ENCODE data around the gene CDHR4.
"Not testable (repeated sequence)": the region's sequence is repeated elsewhere in the genome, so short reads cannot be mapped to it uniquely, and the experiment has no call there.

Gene CDHR4

DNA sequence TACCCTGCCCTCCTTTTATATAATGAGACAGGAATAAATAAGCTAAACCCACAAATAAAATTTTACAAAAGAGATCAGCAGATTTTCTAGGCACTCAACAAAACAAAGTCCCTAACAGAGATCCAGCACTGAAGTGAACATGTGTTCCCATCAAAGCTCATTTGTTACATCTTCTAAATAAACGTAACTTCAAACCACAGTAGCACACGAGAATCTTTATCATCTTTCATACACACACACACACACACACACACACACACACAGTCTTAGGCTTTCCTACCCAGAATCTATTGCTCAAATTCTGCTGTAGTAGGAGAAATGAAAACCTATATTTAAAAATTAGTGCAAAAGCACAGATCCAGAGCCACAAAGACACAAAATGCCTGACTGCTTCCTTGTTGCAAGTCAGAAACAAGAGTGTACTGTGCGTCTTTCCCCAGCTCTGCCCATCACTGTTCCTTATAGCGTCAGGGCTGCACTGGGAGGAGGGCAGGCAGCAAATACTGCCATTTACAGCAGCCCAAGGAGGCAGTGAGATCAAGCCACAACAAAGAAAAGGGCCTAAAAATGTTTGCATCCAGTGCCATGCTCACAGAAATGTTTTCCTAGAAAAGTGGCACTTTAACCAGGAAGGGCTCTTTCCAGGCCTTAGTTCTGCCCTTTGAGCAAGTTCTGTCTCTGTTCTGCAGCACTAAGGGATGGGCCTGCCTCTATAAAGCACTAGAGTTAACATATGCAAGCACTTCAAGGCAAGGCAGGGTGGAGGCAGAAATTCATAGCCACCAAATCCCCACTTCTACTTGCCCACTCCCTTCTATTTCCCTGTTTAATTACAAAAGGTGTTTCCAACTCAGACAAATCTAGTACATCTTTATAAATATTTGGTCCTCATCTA is 19.3 kb downstream of the CDHR4 start:
- DNase-seq: no peak

DNA sequence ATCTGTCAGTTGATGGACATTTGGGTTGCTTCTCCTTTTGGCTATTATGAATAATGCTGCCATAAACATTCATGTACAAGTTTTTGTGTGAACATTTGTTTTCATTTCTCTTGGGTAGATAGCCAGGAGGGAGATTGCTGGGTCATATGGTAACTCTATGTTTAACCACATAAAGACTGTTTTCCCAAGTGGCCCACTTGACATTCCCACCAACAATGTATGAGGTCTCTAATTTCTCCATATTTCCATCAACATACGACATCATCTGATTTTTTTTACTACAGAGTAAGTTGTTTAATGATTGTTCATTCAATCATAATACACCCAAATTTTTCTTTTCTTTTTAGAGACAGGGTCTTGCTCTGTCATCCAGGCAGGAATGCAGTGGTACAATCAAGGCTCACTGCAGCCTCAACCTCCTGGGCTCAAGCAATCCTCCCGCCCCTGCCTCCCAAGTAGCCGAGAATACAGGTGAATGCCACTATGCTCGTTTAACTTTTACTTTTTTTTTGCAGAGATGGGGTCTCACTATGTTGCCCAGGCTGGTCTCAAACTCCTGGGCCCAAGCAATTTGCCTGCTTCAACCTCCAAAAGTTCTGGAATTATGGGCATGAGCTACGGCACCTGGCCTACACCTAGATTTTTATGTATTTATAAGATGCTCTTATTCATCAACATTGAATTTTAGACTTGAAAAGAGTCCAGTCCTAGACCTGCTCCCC is 20.2 kb downstream of the CDHR4 start:
- no peak for DNase-seq

DNA sequence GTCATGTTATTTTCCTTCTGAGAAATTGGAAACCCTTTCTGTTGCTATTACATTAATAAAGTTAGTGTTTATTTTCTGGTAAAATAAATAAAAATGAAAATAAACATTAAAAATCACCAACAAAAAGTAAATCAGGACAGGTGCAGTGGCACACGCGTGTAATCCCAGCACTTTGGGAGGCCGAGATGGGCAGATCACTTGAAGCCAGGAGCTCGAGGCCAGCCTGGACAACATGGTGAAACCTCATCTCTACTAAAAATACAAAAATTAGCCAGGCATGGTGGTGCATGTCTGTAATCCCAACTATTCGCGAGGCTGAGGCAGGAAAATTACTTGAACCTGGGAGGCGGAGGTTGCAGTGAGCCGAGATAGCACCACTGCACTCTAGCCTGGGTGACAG is 23.6 kb downstream of the CDHR4 start:
- DNase-seq: not testable (repeated sequence)

DNA sequence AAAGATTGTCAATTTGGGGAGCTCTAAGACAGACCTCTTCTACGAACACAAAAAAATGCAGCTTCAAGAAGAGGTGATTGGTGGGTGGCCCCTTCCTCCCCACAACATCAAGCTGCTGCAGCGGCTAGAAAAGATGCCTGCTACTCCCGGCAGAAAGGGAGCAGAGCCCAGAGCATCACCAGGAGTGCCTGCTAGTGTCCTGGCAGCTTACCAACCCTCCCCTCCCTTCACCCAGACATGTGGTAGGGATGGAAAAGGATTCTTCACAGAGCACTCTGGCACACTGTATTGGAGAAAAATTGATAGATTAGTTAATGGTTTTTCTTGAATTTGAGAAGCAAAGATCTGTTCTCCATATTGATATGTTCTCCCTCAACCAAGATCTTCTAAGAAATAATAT is 24.1 kb downstream of the CDHR4 start:
- no peak for DNase-seq

DNA sequence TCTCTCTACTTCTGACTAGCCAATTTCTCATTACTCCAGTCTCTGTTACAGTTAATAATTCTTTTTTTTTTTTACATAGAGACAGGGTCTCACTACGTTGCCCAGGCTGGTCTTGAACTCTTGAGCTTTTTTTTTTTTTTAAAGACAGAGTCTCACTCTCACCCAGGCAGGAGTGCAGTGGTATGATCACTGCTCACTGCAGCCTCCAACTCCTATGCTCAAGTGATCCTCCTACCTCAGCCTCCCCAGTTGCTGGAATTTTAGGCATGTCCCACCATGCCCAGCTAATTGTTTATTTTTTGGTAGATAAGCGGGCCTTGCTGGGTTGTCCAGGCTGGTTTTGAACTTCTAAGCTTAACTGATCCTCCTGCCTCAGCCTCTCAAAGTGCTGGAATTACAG is 27.0 kb downstream of the CDHR4 start:
- no peak for DNase-seq

DNA sequence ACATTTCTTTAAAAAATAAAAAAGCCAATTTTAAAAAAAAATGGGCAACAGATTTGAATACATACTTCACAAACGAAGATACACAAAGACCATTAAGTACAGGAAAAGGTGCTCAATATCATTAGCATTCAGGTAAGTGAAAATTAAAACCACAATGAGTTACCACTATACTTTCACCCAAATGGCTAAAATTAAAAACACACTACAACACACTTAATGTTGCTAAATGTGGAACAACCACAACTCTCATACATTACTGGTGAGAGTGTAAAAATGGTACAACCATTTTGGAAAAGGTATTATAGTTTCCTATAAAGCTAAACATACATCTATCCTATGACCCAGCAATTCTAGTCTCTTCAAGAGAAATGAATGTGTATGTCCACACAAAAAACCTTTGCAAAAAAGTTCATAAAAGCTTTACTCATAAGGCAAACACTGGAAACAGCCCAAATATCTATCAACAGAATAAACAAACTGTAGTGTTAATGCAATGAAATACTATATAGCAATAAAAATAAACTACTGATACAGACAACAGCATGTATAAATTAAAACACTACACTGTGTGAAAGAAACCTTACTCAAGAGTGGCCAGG is 28.2 kb downstream of the CDHR4 start:
- no peak for DNase-seq

DNA sequence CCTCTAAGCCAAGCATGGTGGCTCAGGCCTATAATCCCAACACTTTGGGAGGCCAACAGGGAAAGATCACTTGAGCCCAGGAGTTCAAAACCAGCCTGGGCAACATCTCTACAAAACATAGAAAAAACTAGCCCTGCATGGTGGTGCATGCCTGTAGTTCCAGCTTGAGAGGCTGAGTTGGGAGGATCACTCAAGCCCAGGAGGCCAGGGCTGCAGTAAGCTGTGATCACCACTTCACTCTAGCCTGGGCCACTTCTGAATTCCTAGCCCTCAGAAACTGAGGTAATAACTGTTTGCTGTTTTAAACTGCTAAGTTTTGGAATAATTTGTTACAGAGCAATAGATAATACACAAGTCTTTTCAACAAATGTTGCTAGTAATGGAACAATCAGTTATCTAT is 29.7 kb downstream of the CDHR4 start:
- DNase-seq: no peak

DNA sequence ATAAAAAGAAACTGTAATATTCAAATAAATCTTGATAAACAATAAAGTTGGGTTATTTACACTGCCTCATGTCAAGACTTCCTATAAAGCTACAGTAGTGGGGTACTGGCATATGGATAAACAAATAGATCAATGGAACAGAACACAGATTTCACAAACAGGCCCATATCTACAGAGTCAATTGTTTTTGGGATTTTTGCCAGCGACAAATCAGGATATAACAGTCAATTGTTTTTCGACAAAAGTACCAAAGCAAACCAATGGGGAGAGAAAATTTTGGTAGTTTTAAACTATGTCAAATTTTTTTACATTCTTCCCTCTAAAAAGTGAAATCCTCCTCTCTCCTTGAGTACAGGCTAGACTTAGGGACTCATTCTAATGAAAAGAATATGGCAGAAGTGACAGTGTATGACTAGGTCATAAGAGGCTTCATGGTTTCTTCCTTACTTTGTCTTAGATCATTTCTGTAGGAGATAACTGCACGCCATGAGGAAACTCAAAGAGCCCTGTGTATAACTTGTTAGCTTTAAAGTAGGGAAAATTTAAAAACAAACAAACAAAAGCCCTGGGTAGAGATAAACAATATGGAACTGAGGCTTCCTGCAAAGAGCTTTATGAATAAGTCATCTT is 30.3 kb downstream of the CDHR4 start:
- DNase-seq: no peak

DNA sequence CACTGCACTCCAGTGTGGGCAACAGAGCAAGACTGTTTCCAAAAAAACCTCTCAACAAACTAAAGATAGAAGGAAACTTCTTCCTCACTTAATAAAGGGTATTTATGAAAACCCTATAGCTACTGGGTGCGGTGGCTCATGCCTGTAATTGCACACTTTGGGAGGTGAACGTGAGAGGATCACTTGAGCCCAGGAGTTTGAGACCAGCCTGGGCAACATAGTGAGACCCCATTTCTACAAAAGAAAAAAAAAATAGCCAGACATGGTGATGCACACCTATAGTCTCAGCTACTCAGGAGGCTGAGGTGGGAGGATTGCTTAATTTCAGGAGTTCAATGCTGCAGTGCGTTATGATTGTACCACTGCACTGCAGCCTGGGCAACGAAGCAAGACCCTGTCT is 35.7 kb downstream of the CDHR4 start:
- no peak for DNase-seq

DNA sequence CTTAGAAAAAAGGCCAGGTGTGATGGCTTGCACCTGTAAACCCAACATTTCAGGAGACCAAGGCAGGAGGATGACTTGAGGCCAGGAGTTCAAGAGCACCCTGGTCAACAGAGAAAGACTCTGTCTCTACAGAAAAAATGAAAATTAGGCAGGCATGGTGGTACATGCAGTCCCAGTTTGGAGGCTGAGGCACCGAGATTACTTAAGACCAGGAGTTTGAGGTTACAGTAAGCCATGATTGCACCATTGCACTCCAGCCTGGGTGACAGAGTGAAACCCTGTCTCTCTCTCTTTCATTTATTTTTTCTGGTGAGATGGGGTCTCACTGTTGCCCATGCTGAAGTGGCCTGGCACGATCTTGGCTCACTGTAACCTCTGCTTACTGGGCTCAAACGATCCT is 38.0 kb downstream of the CDHR4 start:
- no peak for DNase-seq

DNA sequence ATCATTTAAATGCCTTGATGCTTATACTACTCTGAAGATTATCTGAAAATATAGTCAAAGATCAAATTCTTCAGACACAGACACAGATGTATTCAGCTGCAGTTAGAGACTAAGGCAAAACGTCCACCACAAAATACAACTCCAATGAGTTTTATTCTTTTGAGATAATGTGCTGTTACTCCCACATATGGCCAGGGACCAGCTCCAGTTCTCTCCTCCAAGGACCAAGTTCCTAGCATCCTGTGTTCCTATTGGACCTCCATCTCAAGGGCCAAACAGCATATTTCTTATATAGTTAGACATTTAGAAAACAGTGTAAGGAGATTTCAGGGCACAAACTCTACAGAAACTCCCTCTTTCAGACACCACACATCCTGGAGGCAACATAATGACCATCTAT is 40.4 kb downstream of the CDHR4 start:
- no peak for DNase-seq

DNA sequence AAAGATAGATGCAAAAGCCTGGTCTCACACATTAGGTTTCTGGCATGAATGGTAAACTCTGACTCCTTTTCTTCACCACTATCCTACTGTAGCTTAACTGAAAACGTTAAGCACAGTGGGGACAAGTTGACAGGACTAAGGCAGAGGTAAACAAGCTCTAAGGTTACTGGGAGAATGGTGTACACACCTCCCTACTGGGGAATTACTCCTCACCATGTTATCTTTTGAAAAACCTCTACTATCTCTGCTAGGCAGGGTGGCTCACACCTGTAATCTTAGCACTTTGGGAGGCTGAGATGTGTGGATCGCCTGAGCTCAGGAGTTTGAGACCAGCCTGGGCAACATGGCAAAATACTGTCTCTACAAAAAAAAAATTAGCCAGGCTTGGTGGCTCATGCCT is 42.5 kb downstream of the CDHR4 start:
- DNase-seq: no peak

DNA sequence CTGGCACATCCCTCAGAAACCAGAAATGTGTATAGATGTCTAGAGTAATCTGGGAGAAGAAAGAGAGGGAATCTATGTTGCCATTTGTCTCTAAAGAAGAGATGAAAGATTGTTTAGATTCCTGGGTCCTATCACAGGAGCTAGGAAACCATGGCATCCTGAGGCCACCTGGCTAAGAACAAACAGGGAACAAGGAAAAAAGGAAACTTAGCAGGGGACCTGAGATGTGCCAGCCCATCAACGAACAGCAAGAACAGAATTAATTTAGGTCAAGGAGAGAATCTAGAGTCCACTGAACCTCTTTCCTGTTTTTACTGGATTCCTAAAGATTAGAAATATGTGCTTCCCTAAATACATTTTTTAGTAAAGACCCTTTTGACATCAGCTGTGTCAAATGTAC is 43.6 kb downstream of the CDHR4 start:
- DNase-seq: no peak

DNA sequence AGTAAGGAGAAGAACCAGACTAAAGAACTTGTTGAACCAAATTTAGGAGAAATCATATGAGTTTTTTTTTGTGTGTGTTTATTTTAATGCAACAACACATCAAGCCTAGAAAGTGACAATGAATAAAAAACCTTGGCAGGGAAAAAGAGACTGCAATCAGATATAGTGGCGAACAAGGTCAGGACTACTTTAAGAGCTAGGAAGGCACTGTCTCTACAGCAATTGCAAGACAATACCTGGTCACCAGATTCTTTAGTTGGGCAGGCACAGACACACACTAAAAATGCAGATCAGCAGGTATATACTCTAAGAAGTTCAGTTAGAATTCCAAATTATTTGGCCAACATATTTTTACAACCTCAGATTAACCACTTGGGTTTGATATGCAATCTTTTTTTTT is 45.1 kb downstream of the CDHR4 start:
- no peak for DNase-seq

DNA sequence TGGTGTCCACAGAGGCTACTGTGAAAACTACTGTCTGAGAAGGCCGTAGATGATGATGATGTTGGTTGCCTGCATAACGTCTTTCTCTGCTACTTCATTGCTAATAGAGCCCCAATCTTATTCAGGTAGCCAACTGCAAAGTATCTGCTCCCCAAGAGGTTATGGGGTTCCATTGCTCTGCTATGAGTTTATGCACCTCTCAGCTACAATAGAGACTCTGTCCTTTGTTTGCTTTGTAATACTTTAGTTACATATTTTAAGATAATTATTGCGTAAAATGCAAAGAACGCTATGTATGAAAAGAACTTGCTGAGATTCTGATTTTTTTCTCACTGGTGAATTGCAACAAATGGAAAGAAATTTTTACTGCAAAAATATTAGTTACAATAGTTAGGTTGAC is 48.2 kb downstream of the CDHR4 start:
- no peak for DNase-seq

DNA sequence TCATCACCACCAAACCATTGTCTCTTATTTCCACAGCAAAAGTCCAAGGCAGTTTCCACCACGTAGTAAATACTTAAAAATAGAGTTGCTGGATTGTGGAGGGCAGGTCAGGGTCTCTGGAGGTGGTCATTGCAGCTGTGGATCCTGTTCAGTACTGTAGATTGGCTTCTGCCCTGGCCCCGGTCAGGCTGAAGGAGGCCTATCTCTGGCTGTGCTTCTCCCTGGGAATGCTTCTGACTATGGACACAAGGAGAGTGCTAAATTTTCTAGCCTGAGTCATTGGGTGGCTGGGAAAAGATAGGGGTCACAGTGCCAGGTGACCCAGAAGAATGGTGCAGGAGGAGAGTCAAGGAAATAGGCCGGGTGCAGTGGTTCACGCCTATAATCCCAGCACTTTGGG is 49.6 kb downstream of the CDHR4 start:
- no peak for DNase-seq

DNA sequence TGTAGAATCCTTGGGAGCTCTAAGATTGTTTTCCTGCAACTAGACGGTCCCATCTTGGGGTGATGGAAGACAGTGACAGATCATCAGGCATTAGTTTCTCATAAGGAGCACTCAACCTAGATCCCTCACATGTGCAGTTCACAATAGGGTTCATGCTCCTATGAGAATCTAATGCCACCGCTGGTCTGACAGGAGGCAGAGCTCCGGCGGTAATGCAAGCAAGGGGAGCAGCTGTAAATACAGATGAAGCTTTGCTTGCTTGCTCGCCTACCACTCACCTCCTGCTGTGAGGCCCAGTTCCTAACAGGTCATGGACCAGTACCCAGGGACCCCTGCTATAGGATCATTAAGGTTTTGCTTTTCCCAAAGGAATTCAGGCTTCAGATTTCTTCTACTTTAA is 50.8 kb downstream of the CDHR4 start:
- DNase-seq: not testable (repeated sequence)

DNA sequence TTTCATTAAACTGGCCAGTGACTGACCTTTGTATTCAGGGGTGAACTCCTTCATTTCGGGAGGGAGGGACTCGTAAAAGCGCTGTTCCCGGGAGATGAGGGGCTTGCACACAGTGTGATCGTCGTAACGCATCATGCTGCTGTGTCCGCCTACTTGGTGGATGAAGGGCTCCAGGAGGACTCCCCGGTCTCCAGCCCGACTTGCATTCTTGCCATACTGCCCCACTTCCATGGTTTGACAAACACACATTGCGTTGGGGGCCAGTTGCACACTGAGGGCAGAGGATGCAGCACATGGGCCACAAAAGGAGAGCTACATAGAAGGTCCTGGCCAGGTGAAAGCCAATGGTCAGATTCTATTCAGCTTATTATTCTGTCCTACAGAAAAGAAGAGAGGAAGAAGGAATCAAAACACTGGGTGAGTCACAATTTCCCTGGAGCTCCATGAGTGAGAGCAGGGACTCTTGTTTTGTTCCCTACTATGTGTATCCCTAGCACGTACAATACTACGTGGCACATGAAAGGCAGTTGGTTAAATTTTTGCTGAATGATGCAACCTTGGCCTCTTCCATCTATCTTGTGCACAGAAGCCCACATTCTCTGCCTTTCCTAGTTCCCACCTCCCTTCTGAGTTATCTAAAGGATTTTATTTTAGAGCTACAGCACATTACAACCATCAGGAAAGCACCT is 51.7 kb downstream of the CDHR4 start:
- DNase-seq: no peak

DNA sequence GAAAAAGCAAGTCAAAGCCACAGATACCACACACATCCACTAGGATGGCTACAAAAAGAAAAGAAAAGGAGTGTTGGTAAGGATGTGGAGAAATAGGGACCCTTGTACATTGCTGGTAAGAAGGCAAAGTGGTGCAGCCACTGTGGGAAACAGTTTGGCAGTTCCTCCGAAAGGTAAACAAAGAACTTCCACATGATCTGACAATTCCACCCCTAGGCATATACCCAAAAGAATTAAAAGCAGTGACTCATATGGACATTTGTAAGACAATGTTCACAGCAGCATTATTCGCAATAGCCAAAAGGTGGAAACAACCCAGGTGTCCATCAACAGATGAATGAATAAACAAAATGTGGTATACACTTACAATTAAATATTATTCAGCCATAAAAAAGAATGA is 53.7 kb downstream of the CDHR4 start:
- DNase-seq: no peak
